NCI-H2107 treated with DMSO at 0.1 percent for 48 hours (cell line): Measurements from ENCODE around the gene EVC.
"Not testable (repeated sequence)": the region's sequence is repeated elsewhere in the genome, so short reads cannot be mapped to it uniquely, and the experiment has no call there.

Experiments
- DNase-seq: peaks from one replicate; lab custom pipeline; 2025; ENCODE audit not compliant: unreplicated experiment; lab: John Stamatoyannopoulos, UW

EVC gene

DNA sequence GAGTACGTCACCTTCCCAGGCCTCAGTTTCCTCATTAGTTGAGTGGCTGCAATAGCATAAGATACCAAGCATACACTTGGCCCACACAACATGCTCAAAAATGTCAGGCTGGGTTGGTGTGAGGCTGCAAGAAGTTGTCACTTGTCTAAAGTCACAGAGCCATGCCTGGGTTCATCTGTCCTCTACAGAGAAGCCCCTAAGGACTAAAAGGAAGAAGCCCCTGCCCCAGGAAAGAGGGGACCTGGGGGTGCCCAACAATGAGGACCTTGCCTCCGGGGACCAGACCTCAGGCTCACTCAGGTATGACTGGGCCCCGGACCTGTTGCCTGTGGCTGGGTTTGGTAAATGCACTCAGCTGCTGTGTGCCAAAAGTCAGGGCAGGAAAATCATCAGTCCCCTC, 99.2 kb downstream of the EVC start:
- no peak for DNase-seq

DNA sequence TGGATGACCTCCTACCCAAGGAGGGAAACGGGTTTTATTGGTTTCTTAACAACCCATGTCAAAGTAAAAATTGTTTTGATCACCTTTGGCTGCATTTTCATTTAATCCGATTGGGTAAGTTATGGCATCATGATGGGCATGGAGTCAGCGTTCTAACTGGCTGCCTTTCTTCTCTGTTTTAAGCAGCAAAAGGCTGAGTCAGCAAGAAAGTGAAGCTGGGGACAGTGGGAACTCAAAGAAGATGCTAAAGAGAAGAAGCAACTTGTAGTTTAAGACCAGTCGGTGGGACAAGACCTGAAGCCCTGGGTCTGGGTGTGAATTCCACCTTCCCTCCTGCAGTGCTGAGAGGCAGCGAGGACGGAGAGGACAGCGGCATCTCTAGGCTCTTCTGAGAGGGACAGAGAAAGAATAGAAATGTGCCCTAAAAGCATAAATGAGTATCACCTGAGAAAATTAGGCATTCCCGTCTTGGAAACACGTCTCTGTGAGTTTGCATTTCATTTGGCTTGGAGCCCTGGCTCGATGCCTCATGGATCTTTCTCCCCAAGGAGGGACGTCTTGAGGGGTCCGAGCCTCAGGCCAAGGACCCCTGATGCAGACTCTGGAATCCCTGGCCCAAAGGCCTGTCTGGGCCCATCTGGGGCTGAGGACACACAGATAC, 99.9 kb downstream of the EVC start:
- DNase-seq: no peak

DNA sequence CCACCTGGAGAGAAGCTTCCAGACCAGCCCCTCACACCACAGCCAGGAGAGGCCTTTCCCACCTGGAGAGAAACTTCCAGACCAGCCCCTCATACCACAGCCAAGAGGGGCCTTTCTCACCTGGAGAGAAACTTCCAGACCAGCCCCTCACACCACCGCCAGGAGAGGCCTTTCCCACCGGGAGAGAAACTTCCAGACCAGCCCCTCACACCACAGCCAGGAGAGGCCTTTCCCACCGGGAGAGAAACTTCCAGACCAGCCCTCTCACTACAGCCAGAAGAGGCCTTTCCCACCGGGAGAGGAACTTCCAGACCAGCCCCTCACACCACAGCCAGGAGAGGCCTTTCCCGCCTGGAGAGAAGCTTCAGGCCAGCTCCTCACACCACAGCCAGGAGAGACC, 101.1 kb downstream of the EVC start:
- DNase-seq: not testable (repeated sequence)

DNA sequence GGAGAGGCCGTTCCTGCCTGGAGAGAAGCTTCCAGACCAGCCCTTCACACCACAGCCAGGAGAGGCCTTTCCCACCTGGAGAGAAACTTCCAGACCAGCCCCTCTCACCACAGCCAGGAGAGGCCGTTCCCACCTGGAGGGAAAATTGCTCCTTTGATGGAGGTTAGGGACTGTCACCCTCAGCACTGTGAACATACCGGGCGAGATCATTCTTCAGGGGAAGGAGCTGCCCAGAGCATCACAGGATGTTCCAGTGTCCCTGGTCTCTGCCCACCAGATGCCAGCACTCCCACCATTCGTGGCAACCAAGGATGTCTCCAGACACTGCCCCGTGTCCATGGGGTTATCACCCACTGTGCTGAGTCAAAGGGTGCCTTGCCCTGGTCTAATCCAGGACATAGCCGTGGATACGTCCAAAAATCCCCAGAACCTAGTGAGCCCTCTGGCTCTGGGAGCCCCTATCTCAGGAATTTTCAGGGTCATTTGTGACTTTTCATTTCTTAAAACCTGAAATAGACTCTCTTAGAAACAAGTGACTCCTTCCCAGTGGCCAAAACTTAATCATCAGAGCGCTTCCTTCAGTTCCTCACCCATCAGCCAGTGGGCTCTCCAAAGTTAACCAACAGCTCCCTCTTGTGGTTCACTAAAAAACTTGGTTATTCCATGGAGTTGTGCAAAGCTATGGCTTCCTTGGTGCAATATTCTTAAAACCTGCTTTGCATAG, 101.7 kb downstream of the EVC start:
- peak; percentile 21 for DNase-seq

DNA sequence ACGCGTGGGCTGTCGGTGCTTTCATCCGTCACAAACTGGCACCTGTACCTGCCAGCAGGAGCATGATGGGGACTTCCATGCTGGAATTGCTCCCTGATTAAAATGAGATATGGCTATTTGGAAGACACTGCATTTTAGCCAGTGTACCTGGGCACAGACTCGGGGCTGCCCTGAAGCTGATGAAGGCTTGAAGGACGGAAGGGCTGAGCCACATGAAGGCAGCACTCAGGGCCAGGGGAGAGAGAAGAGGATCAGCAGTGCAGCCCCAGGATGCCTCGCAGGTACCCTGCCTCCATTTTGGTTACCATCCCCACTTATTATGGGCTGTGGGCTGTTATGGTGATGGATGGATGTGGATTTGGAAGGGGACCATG, 102.9 kb downstream of the EVC start:
- DNase-seq: no peak

DNA sequence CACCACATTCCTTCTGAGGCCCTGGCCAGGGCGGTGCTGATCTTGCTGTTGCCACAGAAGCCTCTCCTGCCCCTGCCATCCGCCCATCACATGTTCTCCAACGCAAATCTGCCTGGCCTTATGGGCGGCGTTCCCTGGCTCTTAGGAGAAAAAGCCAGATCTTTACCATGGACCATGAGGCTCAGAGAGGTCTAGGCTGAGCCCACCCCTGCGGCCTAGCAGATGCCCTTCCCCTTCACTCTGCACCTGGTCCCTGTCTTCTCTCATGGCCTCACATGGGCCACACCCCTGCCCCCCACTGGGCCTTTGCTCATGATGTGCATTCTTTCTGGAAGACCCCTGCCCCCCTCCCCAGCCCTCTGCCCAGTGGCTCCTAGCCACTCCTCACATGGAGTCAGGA, 103.4 kb downstream of the EVC start:
- no peak for DNase-seq

DNA sequence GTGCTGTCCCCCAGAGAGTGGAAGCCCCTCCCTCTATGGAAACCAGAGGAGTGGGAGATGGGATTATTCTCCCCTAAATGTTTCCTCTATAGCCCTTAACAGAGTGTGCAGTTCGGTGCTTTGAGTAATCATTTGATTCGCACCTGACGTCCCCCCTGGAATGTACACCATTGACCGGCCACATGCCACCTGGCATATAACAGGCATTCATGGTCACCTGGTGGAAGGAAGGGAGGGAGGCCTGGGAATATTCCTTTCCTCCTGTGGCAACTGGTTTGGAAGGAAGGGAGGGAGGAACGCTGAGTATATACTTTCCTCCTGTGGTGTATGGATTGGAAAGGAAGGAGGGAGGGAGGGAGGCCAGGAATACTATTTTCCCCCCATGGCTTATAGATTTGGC, 104.6 kb downstream of the EVC start:
- no peak for DNase-seq

DNA sequence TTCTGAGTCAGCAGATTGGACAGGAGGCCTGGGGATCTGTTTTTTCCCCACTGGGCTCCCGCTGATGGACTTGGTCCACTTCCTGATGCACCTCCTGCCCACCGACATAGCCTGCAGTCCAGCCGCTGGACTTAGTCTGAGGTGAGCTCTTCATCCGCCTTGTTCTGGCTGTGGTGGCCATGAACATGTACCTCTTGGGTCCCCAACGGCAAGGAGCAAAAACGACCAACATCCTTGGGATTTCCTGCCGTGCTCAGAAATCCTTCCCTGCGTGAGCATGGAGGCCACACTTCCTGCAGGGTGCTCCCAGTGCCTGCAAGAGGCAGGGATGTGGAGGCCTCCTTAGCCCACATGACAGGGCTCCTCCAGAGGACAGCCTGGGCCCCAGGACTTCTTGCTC, 105.1 kb downstream of the EVC start:
- DNase-seq: no peak

DNA sequence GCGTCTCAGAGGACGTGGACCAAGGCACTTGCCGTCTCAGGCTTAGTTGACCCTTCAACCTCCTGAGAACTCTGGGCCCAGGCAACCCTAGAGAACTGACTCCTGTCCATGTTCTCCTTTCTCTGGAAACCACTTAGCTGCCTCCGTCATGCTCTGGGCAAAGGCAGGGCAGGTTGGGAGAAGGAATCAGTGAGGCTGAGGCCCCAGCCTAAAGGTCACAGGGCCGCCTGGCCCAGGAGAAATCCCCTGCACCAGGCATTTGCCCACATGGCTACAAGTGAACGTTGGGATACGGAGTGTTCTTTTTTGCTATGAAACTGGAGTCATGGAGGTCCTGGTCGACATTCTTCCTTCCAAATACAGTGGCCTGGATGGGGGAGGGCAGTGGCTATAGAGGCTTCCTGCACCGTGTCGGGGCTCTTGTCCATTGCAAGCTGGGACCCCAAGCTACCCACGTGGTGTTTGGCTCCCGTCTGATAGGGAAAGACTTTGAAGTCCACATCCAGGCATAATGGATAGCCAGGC, 105.9 kb downstream of the EVC start:
- DNase-seq: no peak

DNA sequence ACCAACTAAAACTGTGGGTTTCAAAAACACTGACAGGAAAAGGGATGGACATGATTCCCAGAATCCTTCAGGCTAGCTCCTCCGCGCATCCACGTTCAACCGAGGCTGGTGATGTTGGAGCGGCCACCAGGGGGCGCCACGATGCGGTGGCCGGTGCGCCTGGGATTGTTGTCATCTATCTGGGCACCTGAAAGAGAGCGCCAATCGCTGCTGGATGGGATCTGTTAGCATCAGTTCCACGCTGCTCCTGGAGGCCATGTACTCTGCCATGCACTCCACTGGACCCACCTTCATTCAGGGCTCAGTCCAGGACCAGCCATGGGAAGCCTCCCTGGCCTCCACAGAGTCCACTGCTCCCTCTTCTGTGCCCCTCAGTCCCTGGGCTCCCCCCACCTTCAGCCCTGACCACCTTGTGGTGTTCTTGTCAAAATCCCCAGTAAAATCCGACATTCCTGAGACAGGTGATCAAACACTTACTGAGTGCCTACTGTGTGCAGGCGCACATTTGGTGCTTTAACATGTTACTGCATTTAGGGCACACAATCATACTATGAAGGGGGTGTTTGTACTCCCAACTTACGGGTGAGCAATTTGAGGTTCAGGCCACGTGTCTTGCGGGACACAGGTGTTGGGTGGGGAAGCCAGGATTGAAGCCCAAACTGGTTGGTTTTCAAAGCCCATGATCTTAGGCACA, 110.8 kb downstream of the EVC start:
- no peak for DNase-seq

DNA sequence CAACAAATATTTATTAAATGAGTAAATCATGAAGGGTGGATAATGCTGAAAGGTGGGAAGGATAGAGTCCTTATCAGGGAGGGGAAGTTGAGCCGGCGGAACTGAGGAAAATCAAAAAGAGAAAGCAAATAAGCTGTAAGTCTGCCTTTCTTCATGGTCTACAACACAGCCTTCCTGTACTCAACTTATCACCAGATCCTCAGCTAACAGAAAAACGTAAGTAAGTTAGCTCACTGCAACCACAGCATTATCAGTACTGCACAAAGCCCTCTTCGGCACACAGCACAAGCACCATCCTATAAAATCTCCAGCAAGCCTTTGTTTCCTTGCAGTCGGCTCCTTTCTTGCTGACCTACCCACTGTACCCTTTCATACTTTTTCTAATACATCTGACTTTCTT, 111.6 kb downstream of the EVC start:
- no peak for DNase-seq

DNA sequence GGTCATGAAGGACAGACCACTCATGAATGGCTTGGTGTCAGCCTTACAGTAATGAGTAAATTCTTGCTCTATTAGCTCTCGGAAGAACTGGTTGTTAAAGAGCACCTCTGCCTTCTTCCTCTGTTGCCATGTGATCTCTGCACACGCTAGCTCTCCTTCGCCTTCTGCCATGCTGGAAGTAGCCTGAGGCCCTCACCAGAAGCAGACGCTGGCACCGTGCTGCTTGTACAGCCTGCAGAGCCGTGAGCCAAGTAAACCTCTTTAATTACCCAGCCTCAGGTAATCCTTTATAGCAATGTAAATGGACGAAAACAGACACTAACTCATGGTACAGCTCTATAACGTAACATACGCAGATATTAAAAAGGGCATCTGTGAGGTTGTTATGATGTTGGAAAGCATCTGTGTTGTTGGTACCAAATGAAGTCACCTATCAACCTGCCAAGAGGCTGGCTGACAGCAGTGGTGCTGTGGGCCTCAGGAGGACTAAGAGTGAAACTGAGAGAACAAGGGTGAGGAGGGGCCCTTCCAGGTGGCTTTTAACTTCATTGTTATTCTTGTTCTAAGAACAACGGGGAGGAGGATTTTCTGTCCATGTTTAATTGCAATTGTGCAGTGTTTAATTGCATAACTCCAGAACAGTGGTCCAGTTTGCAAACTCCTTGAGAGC, 112.7 kb downstream of the EVC start:
- DNase-seq: no peak

DNA sequence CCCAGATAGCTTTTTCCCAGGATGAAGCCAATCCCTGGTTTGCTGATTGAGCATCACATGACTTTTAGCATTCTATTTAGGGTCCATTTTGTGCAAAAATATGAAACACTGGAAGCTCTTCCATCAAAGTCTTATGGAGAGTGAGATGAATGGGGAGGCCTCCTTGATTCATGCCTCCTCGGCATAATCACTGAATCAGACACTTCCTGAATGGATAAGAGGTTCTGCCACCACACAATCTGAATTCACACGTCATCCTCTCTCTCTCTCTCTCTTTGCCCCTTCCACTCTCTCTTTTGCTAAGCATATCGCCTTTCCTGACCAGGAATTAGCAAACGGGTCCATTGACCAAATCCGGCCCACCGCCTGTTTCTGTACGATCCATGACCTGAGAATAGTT, 113.2 kb downstream of the EVC start:
- no peak for DNase-seq

DNA sequence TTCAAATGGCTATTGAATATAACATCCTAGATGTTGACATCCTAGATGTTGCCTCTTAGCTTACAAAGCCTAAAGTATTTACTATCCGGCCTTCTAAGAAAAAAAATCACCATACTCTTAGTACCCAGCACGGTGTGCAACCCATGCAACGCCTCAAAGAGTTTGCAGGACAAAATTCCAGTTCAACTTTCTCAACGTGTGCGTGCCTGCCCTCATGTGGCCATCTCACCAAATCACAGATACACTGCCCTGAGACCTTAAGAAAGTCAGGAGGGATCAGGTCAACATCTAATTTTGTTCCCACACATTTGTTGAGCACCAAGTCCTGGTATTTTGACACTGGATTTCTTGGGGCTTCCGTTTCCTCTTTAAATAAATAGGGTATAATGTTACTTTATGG, 113.6 kb downstream of the EVC start:
- no peak for DNase-seq

DNA sequence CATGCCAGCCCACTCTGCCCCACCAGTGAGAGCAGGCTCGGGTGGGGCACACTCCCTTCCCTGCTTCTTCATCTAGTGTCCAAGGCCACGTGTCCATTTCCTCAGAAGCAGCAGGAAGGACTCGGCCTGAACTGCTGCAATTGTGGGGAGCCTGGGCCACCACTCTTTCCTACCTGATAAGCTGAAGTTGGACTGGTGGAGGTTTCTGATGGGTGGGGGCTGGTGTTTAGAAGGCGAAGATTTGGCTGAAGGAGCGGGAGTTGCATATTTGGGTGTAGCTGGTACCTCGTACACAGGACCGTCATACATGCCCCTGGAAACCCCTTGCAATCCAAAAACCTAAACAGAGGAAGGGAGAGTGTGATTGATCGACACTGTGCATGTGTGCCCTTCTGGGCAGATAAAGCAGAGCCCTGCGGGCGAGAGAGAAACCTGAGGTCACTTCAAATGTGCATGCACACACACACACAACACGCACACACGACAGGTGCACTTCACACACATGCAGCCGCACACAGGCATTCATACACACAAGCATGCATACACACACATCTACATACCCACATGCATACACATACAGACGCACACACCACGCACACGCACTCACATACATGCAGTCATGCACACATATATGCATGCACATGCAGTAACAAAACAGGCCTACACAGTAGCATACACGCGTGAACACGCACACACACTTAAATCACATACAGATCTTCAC, 114.5 kb downstream of the EVC start:
- DNase-seq: no peak

DNA sequence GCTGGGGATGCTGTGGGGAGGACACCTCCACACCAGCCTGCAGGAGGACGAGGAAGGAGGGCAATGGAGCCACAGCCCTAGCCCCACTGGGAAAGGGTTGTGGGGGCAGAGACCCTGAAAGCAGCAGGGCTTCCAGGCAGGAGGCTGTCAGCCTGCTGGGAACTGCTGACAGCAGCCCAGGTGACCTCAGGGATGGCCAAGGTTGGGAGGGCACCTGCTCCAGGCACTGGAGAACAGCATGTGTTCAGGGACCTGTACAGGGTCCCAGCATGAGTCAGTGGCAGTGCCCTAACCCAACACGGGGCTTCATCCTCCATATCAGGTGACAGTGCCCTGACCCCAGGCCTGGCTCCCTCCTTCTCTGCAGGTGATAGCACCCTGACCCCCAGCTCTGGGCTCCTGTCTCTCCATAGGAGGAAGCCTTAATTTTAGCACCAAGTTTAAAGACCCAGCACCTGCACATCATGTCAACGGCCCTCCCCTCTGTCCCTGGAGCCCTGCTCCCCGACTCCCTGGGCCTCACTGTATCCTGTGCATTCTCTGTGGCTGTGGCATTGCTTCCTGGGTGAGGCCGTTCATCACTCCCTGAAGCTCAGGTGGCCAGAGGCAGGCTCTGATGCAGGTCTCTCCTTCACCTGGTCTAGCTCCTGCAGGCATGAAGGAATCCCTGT, 115.6 kb downstream of the EVC start:
- no peak for DNase-seq

DNA sequence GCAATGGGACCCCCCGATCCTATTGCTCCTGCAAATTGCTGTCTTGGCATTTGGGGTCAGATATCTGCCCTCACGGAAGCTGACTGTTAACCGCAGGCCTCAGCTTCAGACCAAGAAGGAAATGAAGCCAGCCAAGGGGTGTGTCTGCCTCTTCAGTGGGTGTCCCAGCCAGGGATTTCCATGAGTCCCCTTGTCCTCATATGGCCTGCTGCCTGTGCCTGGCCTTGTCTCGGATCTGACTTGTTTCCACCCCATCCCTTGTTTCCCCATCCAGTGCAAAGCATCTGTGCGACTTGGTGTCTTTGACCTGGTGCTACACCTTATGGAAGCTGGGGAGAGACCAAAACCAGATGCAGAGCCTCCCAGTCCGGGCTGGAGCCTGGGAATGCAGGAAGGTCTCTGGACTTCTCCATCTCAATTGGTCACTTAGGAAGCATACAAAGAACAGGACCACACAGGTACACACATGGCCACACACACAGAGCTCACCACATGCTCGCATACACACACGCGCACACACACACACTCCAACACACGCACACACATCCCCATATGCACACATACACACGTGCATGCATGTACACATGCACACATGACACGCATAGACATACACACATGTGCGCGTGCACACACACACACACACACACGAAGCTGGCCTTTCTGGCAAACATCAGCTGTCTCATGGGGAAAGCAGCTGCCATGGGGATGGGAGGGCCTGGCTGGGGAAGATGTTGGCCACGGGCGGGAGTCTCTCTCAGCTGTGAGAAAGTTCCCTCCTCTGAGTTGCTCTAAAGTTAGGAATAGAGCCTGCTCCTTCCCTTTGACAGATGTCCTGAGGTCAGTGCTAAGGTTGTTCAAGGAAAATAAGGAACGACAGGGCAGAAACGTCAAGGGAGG, 116.4 kb downstream of the EVC start:
- DNase-seq: no peak

DNA sequence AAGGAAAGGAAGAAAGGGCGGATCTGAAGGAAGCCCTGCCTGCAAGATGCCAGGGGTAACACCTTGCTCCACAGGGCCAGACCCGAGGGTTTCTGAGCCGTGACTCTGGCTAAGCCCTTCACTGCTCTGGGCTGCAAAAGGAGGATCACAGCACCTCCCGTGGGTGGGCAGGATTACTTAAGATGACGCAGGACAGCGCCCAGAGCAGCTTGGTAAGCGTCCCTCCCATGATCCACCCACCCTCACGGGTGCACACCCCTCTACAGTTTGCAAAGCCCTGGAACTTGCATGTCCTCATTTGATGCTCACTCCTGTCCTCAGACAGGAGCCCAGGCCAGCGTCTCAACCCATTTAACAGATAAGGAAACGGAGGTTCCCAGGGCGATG, 117.0 kb downstream of the EVC start:
- no peak for DNase-seq

DNA sequence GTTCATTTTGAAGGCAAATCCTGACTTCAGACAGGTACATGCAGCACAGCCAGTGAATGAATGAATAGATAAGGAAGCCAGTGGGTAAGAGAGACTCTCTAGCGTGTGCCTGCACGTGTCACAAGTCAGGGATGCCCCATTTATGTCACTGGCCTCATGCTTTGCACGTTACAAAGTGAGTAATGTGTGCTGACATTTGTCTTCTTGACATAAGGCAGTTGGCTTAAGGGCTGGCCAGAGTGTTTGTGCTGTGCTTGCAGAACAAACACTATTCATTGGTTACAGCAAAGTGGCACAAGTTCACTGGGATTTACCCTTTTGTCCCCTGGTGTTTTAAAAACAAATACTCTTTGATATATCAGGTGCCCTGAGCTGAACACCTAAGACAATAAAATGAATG, 125.9 kb downstream of the EVC start:
- DNase-seq: no peak
